Measurements from ENCODE around the gene IFIH1.
A peak's percentile ranks its signal among the peaks of the same experiment; 100 is the strongest.

- TF ChIP-seq, protein P1, sequence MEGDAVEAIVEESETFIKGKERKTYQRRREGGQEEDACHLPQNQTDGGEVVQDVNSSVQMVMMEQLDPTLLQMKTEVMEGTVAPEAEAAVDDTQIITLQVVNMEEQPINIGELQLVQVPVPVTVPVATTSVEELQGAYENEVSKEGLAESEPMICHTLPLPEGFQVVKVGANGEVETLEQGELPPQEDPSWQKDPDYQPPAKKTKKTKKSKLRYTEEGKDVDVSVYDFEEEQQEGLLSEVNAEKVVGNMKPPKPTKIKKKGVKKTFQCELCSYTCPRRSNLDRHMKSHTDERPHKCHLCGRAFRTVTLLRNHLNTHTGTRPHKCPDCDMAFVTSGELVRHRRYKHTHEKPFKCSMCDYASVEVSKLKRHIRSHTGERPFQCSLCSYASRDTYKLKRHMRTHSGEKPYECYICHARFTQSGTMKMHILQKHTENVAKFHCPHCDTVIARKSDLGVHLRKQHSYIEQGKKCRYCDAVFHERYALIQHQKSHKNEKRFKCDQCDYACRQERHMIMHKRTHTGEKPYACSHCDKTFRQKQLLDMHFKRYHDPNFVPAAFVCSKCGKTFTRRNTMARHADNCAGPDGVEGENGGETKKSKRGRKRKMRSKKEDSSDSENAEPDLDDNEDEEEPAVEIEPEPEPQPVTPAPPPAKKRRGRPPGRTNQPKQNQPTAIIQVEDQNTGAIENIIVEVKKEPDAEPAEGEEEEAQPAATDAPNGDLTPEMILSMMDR (conservative IDR thresholded peaks at IDR 0.05 in 1 of 2, IDR thresholded peaks at IDR 0.05 in 1 of 2; ENCODE audit: extremely low read depth in 1 of 2, insufficient read depth in 1 of 2, low read depth in 1 of 2, low read length in 2 of 2), result peak; percentile 69 to 80
- TF ChIP-seq EZH2 (IDR thresholded peaks at IDR 0.05; ENCODE audit: borderline replicate concordance, low read length), result no peak
These were observed 20.4 kb downstream of the IFIH1 start for GRCh38 chr2:162297925-162298552.

Measured in mammary epithelial cell (primary cell).